ENCODE data around the gene GLB1L3.
"Not testable (repeated sequence)": the region's sequence is repeated elsewhere in the genome, so short reads cannot be mapped to it uniquely, and the experiment has no call there.

Gene GLB1L3

GRCh38 chr11:134317103-134317502 is 40.9 kb downstream of the GLB1L3 start:
- no peak for DNase-seq

GRCh38 chr11:134321373-134321772 is 45.2 kb downstream of the GLB1L3 start:
- DNase-seq = not testable (repeated sequence)

- DNase-seq = no peak
Observed at GRCh38 chr11:134322553-134322952, 46.4 kb downstream of the GLB1L3 start.

- no peak for DNase-seq
Observed at GRCh38 chr11:134328433-134328832, 52.3 kb downstream of the GLB1L3 start.

GRCh38 chr11:134330611-134331353 is 54.6 kb downstream of the GLB1L3 start:
- no peak for DNase-seq

- DNase-seq = peak; percentile 76
Observed at GRCh38 chr11:134331354-134332188, 55.4 kb downstream of the GLB1L3 start, which contains the start of gene GLB1L2. Gene GLB1L2, plus strand, starts transcription at chr11:134331988. Its CDS starts 74 bp downstream, at chr11:134332062.

- DNase-seq = peak; percentile 15
Observed at GRCh38 chr11:134332189-134332631, 56.0 kb downstream of the GLB1L3 start.

- DNase-seq = no peak
Observed at GRCh38 chr11:134332782-134333181, 56.6 kb downstream of the GLB1L3 start.

- DNase-seq = no peak
Observed at GRCh38 chr11:134333312-134333711, 57.1 kb downstream of the GLB1L3 start.

- DNase-seq = no peak
Observed at GRCh38 chr11:134333946-134334345, 57.8 kb downstream of the GLB1L3 start.

GRCh38 chr11:134334796-134335571 is 58.8 kb downstream of the GLB1L3 start:
- DNase-seq = no peak

GRCh38 chr11:134337051-134337450 is 60.9 kb downstream of the GLB1L3 start:
- DNase-seq = no peak

- no peak for DNase-seq
Observed at GRCh38 chr11:134338068-134338467, 61.9 kb downstream of the GLB1L3 start.

- no peak for DNase-seq
Observed at GRCh38 chr11:134338654-134339053, 62.5 kb downstream of the GLB1L3 start.

GRCh38 chr11:134339756-134340155 is 63.6 kb downstream of the GLB1L3 start:
- no peak for DNase-seq

- no peak for DNase-seq
Observed at GRCh38 chr11:134340354-134340964, 64.3 kb downstream of the GLB1L3 start.

GRCh38 chr11:134341805-134342571 is 65.8 kb downstream of the GLB1L3 start:
- DNase-seq = no peak

GRCh38 chr11:134342572-134343340 is 66.6 kb downstream of the GLB1L3 start:
- DNase-seq = no peak

- DNase-seq = no peak
Observed at GRCh38 chr11:134343646-134344045, 67.5 kb downstream of the GLB1L3 start.

GRCh38 chr11:134344497-134345236 is 68.5 kb downstream of the GLB1L3 start:
- DNase-seq = not testable (repeated sequence)

Measured in stimulated activated CD4-positive, alpha-beta T cell treated with anti-CD3 and anti-CD28 coated beads, Interleukin-4, amount 100 ng/mL, for 24 hours (primary cell).